GM21576 (cell line): ENCODE results near the gene ACBD7.
A peak's percentile ranks its signal among the peaks of the same experiment; 100 is the strongest.

ENCODE experiments used
- ATAC-seq: cut with Tn5 transposase; IDR thresholded peaks from one replicate; pipeline ENCODE4 v1.9.1; 2021; ENCODE audit warnings: mild to moderate bottlenecking, moderate library complexity; ENCODE audit not compliant: unreplicated experiment

The ACBD7 gene

DNA sequence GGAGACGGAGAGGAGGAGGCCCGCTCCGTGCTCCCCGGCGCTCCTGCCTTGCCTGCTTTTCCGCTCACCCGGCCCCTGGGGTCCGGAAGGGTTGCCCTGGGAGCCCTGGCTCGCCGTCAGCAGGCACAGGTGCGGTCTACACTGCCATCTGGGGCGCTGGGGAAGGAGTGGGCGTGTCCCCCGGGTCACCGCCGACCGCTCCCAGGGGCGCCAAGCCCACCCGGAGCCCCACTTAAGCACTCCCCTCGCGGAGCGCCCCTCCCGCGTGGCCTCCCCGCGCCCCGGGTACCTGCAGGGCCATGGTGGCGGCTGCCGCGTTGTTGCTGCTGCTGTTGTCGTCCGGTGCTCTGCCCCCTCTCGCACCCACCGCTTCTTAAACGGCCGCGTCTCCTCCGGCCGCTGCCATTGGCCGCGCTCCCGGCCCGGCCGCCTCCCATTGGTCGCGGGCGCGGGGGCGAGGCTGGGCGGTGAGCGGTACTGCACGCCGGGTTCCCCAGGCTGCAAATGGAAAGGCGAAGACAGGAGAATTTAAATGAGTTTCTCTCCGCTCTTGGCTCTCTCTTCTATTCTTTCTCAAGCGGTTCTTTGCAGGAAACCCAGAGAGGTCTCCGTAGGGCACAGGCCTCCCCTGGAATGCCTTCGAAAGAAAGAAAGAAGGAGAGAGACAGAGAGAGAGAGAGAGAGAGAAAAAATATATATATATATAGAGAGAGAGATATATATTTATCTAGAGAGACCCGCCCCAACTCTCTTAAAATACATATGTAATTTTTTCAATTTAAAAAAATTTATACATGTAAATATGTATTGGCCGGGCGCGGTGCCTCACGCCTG lies at the start of gene ACBD7:
Gene ACBD7 (minus strand): TSS at position 349 of the 834 bp plus-strand sequence. CDS start 48 bp downstream, at position 301.
- peak; percentile 98 for ATAC-seq

DNA sequence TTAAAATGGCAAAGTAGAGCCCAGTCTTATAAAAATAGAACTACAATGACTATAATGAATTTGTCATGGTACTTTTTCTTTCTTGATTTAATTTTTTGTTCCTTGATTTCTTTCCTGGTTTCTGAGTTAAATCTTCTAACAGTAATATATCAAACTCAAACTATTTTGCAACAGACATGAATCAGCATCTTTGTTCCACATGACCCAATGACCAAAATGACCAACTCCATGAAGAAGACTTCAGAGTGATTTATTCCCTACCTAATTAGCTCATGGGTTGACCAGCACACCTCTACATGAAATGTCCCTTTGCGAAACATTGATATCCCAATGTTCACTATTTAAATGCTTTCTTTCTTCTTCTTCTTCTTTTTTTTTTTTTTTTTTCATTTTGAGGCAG lies 49.1 kb upstream of the ACBD7 start:
- no peak for ATAC-seq

DNA sequence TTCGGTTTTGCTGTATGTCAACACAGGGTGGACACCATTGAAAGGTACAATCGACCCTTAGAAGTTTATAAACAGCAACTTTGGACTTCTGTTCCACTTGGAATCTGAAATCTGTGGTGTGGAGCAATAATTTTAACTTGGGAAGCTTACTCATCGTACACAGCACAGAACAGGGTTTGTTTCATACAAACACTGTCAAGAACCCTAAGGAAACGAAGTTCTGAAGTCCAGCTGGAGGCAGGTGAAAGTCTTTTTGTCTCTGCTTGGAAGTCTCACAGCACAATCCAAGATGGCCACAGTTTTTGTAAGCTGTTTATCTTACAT lies 48.4 kb upstream of the ACBD7 start:
- ATAC-seq: no peak

DNA sequence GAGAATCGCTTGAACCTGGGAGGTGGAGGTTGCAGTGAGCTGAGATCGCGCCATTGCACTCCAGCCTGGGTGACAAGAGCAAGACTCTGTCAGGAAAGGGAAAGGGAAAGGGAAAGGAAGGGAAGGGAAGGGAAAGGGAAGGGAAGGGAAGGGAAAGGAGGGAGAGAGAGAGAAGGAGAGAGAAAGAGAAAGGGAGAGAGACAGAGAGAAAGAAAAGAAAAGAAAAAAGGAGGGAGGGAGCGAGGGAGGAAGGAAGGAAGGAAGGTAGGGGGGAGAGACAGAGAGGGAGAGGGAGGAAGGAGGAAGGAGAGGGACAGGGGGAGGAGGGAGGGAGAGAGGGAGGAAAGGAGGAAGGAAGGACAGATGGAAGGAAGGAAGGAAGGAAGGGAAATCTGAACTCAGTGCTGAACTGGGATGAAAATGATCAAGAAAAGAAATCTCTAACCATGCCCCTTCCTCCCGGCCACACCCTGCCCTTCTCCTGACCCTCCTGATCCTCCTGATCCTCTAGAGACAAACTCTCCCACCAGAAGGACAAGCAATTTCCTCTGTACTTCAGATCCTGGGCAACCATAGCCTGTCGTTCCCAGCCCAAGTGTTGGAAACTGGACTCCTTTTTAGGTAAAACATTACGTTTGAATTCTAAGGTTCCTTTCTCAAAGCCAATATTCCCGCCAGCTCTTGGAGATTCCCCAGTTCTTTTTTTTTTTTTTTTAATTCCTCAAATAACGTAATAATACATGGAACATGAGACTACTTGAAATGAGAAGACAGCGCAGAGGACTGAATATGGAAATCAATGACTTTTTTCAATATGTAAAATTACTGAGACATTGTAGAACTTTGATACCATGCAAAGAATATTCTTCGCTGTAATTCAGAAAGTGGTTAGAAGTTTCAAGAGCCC lies 47.8 kb upstream of the ACBD7 start:
- no peak for ATAC-seq

DNA sequence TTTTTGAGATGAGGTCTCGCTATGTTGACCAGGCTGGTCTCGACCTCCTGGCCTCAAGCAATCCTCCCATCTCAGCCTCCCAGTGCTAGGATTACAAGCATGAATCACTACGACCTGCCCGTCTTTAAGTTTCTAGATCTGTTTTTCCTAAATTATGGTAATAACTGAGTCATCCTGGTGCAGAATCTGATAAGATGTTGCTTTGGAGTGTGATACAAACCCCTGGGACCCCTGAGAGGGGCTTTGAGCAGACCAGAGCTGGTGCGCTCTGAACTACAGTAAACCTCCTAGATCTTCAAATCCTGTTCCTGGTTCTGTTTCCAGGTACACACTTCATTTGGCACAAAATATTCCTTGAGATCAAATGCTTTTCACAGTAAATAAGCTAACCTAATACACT lies 42.8 kb upstream of the ACBD7 start:
- no peak for ATAC-seq

DNA sequence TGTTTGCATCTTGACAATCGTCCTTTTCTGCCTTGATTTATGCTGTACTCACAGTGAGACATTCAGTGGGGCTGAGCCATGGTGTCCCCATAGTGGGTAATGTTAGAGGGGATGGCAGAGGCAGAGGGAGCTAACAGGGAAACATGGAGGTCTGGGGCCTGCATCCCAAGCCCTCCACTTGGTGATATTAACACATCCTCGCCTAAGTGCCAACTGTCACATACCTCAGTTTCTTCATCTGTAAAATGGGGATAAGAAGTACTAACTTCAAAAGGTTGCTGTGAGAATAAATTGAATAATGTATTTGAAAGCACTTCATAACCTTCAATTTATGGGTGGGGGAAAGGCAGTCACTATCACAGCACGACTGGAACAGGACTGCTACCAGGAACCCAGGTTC lies 36.3 kb upstream of the ACBD7 start:
- no peak for ATAC-seq

DNA sequence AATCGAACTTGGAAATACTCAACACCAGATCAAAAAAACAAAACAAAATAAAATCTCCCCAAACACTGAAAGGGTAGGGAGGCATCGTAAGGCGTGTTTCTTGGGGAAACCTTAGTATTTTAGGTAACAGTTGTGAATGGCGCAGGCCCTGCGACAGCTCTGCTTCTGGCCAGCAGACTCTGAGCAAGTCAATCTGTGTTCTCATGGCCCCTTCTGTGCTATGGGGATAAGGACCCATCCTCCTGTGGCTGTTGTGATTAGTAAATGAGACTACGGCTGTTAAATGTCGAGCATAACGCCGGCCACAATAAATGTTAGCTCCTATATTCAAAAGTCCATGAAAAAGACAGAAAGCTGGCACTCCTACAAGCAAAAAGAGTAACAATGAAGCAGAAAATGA lies 35.6 kb upstream of the ACBD7 start:
- ATAC-seq: no peak

DNA sequence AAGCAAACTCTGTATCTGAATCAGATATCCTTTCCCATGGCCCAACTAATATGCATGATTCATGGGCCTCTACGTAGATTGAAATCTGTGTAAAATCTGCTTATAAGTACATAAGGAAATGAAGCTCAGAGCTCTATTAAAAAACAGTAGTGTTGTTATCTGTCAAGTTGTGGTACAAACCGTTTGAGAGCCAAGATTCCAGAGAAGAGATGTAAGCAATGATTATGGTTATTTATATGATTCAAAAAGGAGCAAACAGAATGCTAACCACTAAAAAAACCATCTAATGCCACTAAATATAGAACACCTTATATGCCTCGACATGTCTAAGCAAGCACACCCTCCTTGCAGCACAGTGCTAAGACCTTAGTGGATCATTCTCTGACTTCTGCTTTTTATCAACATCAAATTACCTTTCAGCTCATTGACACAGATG lies 35.2 kb upstream of the ACBD7 start:
- no peak for ATAC-seq

DNA sequence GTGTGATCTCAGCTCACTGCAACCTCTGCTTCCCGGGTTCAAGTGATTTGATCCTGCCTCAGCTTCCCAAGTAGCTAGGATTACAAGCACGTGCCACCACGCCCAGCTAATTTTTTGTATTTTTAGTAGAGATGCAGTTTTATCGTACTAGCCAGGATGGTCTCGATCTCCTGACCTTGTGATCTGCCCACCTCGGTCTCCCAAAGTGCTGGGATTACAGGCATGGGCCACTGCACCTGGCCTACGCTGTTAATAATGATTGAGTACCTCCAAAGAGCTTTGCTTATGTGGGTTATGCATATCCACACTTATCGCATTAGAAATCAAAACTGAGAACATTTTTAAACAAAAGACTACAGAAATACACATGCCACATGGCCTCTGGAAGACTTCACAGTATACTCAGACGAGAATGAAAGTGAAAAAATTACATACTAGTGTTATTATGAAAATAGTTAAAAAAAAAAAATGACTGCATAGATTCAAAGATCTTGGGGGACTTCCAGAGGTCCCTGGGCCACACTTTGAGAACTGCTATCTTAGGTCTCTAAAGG lies 34.0 kb upstream of the ACBD7 start:
- ATAC-seq: peak; percentile 93

DNA sequence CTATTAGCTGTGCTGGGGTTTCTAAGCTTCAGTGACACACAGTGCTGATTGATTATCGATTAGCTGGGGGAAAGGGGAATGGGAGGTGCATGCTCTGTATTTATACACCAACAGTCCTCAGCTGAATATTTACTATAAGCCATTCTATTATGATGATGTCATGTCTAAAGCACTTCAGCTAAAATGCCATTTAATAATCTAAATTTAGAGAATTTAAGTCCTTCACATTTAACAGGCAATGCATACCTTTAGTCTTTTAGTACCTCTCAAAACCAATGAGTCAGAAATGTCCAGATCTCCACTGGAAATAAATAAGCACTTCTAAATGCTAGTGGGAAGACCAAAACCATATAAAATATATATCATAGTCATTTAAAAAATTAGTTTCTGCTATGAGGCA lies 33.1 kb upstream of the ACBD7 start:
- no peak for ATAC-seq

DNA sequence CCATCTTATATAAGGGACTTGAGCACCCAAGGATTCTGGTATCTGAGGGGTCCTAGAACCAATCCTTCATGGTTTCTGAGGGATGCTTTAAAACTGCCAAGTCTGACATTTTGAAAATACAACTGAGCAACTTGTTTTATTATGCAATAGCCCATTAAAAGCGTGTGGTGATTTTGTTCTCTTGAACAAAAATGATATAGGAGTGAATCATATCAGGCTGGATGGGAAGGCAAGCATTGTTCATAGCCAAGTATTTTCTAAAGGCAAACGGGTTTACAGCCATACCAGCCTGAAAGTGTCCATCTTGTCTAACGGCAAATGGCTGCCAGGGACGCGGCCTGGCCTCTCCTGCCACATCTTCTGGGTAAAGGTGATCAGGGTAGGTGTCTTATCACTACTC lies 31.9 kb upstream of the ACBD7 start:
- no peak for ATAC-seq

DNA sequence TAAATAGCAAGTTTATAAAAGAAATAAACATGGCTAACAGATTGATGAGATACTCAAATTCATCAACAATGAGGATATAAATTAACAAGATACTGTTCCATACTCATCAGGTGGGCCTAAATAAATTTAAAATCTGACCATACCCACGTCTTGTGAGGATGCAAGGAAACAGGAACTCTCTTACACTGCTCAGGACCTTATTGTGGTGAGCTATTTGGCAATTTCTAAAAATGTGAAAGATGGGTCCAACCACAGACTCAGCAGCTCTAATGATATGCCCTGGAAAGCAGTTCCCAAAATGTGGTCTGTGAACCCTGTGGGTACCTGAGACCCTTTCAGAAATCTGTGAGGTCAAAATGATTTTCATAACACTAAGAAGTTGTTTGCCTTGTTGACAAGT lies 30.0 kb upstream of the ACBD7 start:
- ATAC-seq: no peak

DNA sequence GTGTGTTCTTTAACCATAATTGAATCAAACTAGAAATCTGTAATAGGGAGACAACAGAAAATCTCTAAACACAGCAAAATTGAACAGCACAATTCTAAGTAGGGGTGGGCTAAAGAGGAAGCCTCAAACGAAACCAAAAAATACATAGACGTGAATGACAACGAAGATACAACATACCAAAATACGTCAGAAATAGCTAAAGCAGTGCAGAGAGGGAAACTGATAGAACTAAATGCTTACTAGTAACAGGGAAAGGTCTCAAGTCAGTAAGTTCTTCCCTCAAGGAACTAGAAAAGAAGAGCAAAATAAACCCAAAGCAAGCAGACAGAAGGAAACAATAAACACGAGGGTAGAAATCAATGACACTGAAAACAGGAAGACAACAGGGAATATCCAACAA lies 27.6 kb upstream of the ACBD7 start:
- ATAC-seq: no peak

DNA sequence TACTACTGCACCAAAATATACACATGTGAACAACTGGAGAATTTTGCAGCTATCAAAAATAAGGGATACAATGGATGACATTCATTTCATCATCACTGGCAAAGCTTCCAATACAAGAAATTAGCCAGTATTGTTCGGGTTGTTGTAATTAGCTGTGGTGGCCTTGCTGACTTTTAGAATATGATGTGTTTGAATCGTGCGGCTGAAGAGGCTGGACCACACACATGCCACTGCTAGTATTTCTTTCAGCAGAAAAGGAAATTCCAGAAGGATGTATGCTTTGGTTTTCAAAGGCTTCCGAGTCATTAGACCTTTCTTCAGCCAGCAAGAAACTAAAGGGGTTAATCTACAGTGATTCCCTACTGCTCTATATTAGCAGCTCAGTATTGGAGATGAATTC lies 25.2 kb upstream of the ACBD7 start:
- no peak for ATAC-seq

DNA sequence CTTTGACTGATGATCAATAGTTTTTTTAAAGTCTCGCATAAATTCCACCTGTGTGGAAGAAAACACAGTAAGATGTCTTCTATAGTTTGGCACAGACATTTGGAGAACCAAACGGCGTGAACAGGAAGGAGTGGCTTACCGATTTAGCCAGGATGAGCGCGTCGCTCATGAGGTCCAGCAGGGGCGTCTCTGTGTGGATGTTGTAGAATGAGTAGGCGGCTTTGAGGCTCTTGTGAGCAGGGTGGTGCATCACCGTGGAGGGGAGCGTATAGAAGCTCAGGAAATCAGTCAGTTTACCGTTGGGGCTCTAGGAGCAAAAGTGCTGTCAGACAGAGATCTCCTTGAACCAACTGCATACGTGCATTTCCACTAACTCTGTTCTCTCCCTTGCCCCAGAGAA lies 24.1 kb upstream of the ACBD7 start:
- ATAC-seq: no peak

DNA sequence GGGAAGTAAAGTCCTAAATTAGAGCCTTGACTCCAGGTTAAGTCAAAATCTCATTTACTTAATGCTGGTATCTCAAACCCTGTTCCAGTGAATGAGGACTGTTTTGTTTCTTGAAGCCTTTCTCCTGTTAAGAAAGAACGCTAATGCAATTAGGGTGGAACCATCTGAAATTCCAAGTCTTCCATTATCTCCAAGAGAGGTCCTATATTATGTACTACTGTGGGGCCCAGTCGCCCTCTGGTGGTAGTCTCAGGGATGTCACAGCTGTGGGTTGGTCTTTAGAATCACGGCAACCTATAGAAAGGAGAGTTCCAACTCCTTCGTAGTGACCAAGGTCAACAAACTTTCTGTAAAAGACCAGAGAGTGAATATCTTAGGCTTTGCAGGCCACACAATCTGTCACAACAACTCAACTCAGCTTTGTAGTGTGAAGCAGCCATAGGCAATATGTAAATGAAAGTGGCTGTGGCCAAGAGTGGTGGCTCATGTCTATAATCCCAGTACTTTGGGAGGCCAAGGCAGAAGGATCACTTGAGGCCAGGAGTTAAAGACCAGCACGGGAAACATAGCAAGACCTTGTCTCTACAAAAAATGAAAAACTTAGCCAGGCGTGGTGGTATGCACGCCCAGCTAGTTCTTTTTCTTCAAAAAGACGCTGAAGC lies 17.9 kb upstream of the ACBD7 start:
- ATAC-seq: peak; percentile 62

DNA sequence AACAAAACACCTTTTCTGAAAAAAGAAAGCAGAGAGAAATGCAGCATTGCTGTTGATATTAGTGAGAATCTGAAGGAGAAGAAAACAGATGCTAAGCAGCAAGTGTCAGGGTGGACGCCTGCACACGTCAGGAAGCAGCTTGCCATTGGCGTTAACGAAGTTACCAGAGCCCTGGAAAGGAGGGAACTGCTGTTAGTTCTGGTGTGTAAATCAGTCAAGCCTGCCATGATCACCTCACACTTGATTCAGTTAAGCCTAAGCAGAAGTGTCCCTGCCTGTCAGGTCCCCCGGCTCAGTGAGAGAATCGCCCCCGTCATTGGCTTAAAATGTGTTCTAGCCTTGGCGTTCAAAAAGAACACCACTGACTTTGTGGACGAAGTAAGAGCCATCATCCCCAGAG lies 14.9 kb upstream of the ACBD7 start:
- ATAC-seq: no peak

DNA sequence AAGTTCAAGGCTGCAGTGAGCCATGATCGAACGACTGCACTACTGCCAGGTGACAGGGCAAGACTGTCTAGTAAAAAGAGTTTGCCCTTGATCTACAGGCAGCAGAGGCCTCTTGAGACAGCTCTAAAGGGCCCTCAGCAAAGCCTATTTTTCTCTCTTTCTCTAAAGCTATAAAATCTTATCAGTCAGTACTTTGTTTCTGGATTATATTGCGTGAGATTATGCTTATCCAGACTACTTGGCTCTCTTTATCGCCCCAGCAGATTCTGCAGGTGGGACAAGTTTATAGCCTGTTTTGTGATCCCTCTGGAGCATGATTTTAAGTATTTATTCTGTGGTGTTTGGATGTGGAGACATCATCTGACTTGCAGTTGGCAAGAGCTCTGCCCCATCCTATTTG lies 11.3 kb upstream of the ACBD7 start:
- no peak for ATAC-seq

DNA sequence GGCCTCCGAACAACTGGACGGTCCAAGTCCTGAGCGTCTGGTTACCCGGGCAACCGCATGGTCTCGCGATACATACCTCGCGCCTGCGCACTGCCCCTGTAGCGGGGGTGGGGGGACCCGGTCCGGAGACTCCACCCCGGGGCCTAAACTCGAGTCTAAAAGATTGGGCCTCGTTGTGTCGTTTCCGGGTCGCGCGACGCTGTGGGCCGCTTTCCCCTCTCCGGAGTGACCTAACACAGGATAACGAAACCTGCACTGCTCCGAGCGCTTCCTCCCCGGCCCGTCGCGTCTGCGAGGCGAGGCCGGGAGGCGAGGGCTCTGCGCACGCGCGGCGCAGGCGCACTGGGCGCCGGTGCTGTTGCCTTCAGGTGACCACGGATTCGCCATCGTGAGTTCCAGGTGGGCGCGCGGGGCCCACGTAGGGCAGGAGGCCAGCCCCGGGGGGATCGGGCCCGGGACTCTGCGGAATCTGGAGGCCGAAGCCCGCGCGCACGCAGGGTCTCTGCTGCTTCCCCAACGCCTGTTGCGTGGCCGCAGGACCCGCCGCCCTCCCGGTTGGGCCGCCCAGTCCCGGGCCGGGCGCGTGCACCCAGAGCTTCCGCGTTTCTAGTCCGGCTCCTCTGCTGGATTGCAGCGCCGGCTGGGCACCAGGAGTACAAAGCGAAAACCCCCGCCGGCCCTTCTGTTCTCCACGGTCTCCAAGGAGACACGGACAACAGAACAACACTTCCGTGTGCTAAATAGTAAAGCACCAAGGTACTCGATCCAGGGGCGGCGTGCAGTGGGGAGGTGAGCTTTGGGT lies 8.6 kb upstream of the ACBD7 start, which contains the start of gene RPP38:
Gene RPP38 (plus strand): TSS at position 345 of the 802 bp plus-strand sequence. CDS start 5,960 bp downstream, outside the sequence.
- ATAC-seq: peak; percentile 81

DNA sequence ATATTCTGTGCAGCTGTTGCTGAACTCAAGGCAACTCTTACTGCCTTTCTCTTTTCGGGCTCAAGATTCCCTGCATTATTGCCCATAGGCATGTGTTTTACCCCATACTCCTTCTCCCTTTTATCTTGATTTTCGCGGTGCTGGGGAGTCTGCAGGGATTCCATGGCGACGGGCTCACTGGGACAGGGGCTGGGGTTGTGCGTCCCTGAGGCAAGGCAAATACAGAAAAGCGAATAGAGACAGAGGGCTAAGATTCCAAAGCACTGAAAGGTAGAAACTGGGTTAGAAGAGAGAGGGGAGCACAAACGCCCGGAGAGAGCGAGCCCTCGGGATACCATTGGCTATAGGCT lies 8.1 kb upstream of the ACBD7 start:
- ATAC-seq: peak; percentile 15
